Glutamatergic neuron (in vitro differentiated cells): ENCODE data around the gene ATXN3L. TPM values are rescaled to one million over a fixed set of nuclear protein-coding genes. Genes with fewer than 3 reads are reported as not detected.

Experiments
- DNase-seq: peaks from one replicate; pipeline ENCODE4 v3.0.0; 2022
- H3K27ac Mint-ChIP-seq: one replicate; pipeline ENCODE4 v1.8.0; 2020; ENCODE audit warnings: mild to moderate bottlenecking, mixed read lengths, inconsistent platforms; ENCODE audit not compliant: unreplicated experiment
- H3K27me3 Mint-ChIP-seq: one replicate; pipeline ENCODE4 v1.8.0; 2020; ENCODE audit warnings: mild to moderate bottlenecking, moderate library complexity, mixed read lengths, inconsistent platforms; ENCODE audit not compliant: unreplicated experiment
- H3K36me3 Mint-ChIP-seq: one replicate; pipeline ENCODE4 v1.8.0; 2020; ENCODE audit warnings: mild to moderate bottlenecking, mixed read lengths, inconsistent platforms; ENCODE audit not compliant: unreplicated experiment
- H3K4me1 Mint-ChIP-seq: one replicate; pipeline ENCODE4 v1.8.0; 2020; ENCODE audit warnings: mild to moderate bottlenecking, low read depth, mixed read lengths, inconsistent platforms; ENCODE audit not compliant: unreplicated experiment
- H3K4me3 Mint-ChIP-seq: one replicate; pipeline ENCODE4 v1.8.0; 2020; ENCODE audit warnings: mild to moderate bottlenecking, mixed read lengths, inconsistent platforms; ENCODE audit not compliant: unreplicated experiment
- H3K9me3 Mint-ChIP-seq: one replicate; pipeline ENCODE4 v1.8.0; 2020; ENCODE audit warnings: mild to moderate bottlenecking, moderate library complexity, mixed read lengths, inconsistent platforms; ENCODE audit not compliant: unreplicated experiment
- total RNA-seq: library from RNA; stranded (reverse); fragmentation: NEBNext Ultra II Directional; extraction: Animal tissue kit (Norgen Biotek cat#: 25700); gene quantifications from one replicate; pipeline ENCODE4 v1.2.1, GENCODE V29; 2021; ENCODE audit not compliant: unreplicated experiment
- TF ChIP-seq, protein P1 (sequence below): fragments of 200-600 bp; sonication (generic); IDR thresholded peaks from one replicate; pipeline ENCODE4 v1.5.0; 2021; ENCODE audit not compliant: partially characterized antibody, unreplicated experiment

Gene ATXN3L
- total RNA-seq, 1 donor from 2014 or later: not detected

DNA sequence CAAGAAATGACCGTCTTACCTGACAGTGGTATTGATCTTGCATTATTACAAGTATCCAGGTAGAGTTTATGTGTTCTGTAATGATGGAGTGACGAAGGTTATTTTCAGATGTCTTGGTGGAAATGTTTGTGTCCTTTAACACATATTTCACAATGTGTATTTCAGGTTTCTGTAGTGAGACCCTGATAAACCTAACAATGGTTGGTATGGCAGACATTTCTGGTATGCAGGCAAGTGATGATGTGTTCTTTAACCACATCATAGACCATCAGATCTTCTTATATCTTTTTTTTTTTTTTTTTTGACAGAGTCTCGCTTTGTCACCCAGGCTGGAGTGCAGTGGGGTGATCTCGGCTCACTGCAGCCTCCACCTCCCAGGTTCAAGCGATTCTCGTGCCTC, 14.6 kb upstream of the ATXN3L start:
- Mint-ChIP-seq H3K27ac (no peak overlapping the region), H3K4me3 (no peak overlapping the region), H3K36me3 (no peaks in the 10 kb centered on the region), H3K4me1 (no peaks in the 10 kb centered on the region), H3K27me3 (no peaks in the 10 kb centered on the region), H3K9me3 (no peaks in the 10 kb centered on the region)
- TF ChIP-seq, protein P1, sequence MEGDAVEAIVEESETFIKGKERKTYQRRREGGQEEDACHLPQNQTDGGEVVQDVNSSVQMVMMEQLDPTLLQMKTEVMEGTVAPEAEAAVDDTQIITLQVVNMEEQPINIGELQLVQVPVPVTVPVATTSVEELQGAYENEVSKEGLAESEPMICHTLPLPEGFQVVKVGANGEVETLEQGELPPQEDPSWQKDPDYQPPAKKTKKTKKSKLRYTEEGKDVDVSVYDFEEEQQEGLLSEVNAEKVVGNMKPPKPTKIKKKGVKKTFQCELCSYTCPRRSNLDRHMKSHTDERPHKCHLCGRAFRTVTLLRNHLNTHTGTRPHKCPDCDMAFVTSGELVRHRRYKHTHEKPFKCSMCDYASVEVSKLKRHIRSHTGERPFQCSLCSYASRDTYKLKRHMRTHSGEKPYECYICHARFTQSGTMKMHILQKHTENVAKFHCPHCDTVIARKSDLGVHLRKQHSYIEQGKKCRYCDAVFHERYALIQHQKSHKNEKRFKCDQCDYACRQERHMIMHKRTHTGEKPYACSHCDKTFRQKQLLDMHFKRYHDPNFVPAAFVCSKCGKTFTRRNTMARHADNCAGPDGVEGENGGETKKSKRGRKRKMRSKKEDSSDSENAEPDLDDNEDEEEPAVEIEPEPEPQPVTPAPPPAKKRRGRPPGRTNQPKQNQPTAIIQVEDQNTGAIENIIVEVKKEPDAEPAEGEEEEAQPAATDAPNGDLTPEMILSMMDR: no peak
- no peak for DNase-seq

DNA sequence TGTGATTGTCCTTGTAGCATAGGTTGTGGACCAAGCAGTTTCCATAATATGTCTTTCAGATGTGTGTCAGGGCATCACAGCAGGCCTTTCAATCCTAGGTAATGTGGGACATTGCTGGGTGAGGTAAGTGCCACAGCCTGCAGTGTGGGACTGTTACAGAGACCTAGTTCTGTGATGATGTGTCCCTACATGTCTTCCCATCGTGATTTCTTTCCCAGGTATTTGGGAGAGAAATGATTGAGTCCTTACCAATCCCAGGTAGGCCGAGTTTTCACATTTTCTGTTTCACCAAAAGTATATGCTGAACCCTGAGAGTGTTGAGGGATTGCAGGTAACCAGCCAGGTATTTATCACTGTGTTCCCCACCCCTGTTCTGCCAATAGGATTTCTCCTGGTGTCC, 10.6 kb upstream of the ATXN3L start:
- Mint-ChIP-seq H3K36me3 (no peaks in the 10 kb centered on the region), H3K27me3 (no peaks in the 10 kb centered on the region), H3K4me1 (no peaks in the 10 kb centered on the region), H3K9me3 (no peaks in the 10 kb centered on the region), H3K4me3 (no peak overlapping the region), H3K27ac (no peak overlapping the region)
- no peak for DNase-seq
- TF ChIP-seq, protein P1: no peak

DNA sequence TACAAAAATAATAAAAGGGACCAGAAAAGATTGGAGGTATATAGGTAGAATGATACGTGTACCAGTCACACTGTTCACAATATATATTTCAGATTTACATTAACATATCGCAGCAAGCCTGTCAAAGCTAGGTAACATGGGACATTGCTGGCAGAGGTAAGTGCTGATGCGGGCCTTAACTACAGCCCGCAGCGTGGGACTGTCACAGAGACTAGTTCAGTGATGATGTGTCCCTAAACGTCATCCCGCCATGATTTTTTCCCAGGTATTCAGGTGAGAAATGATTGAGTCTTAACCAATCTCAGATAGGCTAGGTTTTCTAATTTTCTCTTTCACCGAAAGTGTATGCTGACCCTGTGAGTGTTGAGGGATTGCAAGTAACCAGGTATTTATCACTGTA, 7.8 kb upstream of the ATXN3L start:
- no peaks in the 10 kb centered on the region for H3K27me3 Mint-ChIP-seq
- H3K9me3 Mint-ChIP-seq: no peaks in the 10 kb centered on the region
- TF ChIP-seq, protein P1: no peak
- DNase-seq: no peak
- H3K4me1 Mint-ChIP-seq: no peaks in the 10 kb centered on the region
- H3K4me3 Mint-ChIP-seq: no peak overlapping the region
- H3K27ac Mint-ChIP-seq: no peak overlapping the region
- H3K36me3 Mint-ChIP-seq: no peaks in the 10 kb centered on the region

DNA sequence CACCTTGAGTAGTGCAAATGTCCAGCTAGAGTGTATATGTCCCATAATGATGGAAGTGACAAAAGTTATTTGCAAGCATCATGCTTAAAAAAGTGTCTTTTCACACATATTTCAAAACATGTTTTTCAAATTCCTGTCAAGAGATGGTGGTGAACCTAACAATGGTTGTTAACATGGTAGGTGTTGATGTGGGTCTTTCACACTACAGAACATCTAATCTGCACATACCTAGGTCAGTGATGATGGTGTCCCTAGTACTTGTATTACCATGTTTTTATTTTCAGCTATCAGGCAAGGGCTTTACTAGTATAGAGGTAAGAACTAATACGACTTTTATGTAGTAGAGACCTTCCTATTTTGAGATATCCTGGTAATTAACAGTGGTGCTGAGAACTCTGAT, 3.4 kb upstream of the ATXN3L start:
- no peaks in the 10 kb centered on the region for H3K27me3 Mint-ChIP-seq
- no peak overlapping the region for H3K4me3 Mint-ChIP-seq
- no peaks in the 10 kb centered on the region for H3K9me3 Mint-ChIP-seq
- no peak for DNase-seq
- H3K4me1 Mint-ChIP-seq: no peaks in the 10 kb centered on the region
- H3K27ac Mint-ChIP-seq: no peak overlapping the region
- no peaks in the 10 kb centered on the region for H3K36me3 Mint-ChIP-seq
- TF ChIP-seq, protein P1: no peak

DNA sequence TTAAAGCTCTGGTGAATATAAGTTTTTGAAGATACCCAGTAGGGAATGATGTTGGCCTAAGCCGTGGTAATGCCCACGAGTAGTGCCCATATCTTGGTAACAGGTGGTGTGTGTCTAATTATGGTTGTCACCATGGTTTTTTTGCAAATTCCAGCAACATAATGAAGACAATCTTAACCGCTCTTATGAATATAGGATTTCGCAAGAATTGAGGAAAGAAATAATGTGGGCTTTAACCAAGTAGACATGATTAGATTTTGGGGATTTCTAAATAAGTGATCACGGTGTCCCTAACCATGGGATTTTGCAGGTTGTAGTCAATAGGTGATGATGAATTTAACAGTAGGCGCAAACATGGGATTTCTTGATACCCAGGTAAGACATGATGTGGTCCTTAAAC, 2.5 kb downstream of the ATXN3L start:
- H3K27ac Mint-ChIP-seq: no peak overlapping the region
- no peaks in the 10 kb centered on the region for H3K36me3 Mint-ChIP-seq
- TF ChIP-seq, protein P1: no peak
- H3K27me3 Mint-ChIP-seq: no peaks in the 10 kb centered on the region
- no peaks in the 10 kb centered on the region for H3K9me3 Mint-ChIP-seq
- no peaks in the 10 kb centered on the region for H3K4me1 Mint-ChIP-seq
- no peak for DNase-seq
- no peak overlapping the region for H3K4me3 Mint-ChIP-seq
